Activated naive CD4-positive, alpha-beta T cell treated with anti-CD3 and anti-CD28 coated beads, Interleukin-2, amount 50 U/mL, for 24 hours (primary cell): ENCODE results near the gene MRNIP.

Experiments used
- H3K27ac Mint-ChIP-seq: one replicate; pipeline ENCODE4 v1.8.0; 2021; ENCODE audit warnings: mild to moderate bottlenecking, mixed read lengths
- H3K27me3 Mint-ChIP-seq: one replicate; pipeline ENCODE4 v1.8.0; 2021; ENCODE audit warnings: mixed read lengths
- H3K36me3 Mint-ChIP-seq: one replicate; pipeline ENCODE4 v1.8.0; 2021; ENCODE audit warnings: mixed read lengths
- H3K4me1 Mint-ChIP-seq: one replicate; pipeline ENCODE4 v1.8.0; 2021; ENCODE audit warnings: mixed read lengths
- H3K4me3 Mint-ChIP-seq: one replicate; pipeline ENCODE4 v1.8.0; 2021; ENCODE audit warnings: mild to moderate bottlenecking, mixed read lengths
- H3K9me3 Mint-ChIP-seq: one replicate; pipeline ENCODE4 v1.8.0; 2021; ENCODE audit warnings: mixed read lengths

MRNIP gene

DNA sequence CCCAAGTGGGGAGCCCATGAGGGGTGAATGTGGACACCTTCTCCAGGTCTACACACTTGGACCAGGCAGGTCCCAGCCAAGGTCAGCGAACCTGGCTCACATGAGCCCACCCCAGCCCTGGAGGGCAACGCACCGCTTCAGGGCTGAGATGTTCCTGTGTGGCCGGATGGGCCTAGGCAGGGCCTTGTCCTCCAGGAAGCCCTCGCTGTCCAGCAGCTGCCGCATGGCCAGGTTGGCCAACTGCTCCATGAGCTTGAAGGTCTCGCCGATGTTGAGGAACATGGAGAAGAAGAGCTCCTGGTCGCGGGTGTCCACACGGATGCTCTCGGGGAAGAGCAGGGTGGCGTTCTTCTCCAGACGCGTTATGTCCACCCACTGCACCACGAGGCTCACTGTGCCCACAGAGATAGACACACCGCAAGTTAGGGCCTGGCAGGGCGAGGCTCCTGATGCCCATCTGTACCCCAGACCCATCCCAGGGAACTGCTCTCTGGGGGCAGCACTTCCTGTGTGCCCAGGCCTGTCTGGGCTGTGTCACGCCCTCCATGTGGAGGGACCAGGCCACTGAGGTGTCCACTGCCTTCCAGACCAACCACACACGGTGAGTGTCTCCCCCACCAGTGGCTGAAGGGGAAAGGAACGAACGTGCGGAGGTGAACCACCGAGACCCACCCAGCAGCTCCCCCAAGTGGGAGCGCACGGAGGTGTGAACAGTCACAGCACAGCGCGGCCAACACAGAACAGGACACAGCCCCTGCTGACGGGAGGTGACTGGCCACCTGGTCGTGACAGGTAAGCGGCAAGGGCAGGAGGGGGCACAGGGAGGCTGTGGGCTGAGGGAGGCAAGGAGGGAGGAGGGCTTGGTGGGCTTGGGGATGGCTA lies 34.7 kb upstream of the MRNIP start:
- Mint-ChIP-seq H3K4me3 (no peak overlapping the region), H3K4me1 (no peaks in the 10 kb centered on the region), H3K9me3 (no peaks in the 10 kb centered on the region), H3K27me3 (no peaks in the 10 kb centered on the region), H3K27ac (no peak overlapping the region), H3K36me3 (peaks cover 12% of the 10 kb centered on the region)

DNA sequence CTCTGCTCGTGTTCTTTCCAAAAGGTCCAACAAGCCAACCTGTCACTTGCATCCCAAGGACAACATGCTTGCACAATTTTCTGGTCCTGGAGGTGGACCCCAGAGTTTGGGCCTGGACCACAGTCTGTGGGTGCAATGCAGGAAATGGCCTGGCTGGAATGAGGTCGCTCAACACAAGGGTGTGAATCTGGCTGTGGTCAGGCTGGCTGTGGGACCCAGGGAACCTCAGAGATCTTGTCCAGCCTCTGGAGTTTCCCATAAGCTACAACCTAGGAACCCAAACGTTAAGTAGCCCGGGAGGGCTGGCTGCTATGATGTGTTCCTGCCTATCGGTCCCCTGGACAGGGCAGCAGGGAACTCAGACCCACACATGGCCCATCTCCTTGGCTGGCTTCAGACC lies 33.6 kb upstream of the MRNIP start:
- Mint-ChIP-seq H3K4me3 (no peak overlapping the region), H3K4me1 (no peaks in the 10 kb centered on the region), H3K36me3 (peaks cover 11% of the 10 kb centered on the region), H3K9me3 (no peaks in the 10 kb centered on the region), H3K27ac (no peak overlapping the region), H3K27me3 (no peaks in the 10 kb centered on the region)

DNA sequence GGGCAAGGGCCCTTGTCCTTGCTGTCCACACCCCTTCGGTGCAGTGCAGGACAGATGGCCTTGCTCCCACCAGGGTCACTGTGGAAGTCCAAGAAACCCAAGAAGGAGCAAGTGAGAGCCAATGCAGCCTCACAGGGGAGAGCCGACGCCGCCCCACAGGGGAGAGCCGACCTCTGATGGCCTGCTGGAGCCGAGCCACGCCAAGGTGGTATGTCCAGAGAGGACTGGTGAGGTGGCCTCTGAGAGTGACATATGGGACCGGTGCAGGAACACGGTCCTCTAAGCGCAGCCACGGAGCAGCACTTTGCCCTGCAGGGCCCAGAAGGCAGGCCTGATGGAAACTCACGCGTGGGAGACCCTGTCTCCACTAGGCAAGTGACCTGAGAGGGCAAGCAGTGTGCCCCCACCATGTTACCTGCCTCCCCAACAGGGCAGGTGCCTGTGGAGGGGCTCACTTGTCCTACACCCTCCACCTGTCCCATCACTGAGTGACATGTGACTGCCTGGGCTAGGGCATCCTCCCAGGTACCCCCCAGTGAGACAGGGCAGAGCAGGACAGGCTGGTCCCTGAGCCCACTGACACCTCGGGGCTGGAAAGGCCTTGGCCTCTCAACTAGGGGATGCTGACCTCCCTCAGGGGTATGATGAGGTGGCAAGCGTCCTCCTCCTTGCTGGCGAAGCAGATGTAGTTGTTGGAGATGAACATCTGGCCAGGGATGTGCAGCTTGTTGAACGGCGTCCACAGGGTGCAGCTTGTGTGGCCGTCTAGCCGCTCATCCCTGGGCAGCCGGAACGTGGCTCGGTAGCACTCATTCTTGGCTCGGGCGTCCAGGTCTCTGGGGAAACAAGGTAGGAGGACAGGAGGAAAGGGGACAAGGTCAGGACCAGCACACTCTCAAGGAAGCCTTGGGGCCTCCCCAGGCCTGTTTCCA lies 32.4 kb upstream of the MRNIP start:
- no peaks in the 10 kb centered on the region for H3K27me3 Mint-ChIP-seq
- H3K9me3 Mint-ChIP-seq, result no peaks in the 10 kb centered on the region
- H3K36me3 Mint-ChIP-seq, result peaks cover 19% of the 10 kb centered on the region
- H3K27ac Mint-ChIP-seq, result no peak overlapping the region
- H3K4me3 Mint-ChIP-seq, result no peak overlapping the region
- no peaks in the 10 kb centered on the region for H3K4me1 Mint-ChIP-seq

DNA sequence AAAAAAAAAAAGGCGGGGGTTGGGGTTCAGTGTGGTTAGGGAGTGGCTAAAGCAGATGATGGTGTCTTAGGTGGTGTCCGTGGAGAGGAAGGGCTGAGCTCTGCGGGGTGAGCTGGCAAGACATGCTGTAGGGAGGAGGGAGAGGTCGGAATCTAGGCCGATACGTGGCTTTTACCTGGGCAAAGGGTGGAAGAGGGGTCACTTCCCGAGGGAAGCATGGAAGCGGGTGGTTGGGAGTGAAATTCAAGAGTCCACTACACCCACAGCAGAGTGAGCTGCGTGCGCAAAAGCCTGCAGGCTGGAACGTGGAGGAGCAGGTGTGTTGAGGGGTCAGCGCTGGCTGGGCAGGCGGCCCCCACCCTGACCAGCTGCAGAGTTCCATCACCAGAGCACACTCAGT lies 31.3 kb upstream of the MRNIP start:
- Mint-ChIP-seq H3K4me1 (no peaks in the 10 kb centered on the region), H3K27ac (no peak overlapping the region), H3K36me3 (peaks cover 21% of the 10 kb centered on the region), H3K27me3 (no peaks in the 10 kb centered on the region), H3K9me3 (no peaks in the 10 kb centered on the region), H3K4me3 (no peak overlapping the region)

DNA sequence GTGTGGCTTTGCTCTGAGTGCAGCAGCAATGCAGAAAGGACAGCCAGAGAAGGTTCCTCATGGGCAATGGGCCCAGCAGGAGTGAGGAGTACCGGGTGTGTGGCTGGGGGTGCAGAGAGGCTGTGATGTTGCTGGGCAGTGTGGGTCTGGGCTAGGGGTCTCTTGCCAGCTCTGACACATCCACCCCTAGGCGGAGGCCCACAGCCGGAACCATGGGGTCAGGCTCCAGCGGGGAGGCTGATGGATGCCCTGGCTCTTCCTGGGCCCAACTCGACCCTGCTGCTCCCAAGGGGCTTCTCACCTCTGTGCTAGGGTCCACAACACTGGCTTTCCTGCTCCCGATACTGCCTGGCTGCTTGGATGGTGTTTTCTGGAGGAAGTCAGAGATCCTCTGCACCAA lies 29.2 kb upstream of the MRNIP start:
- Mint-ChIP-seq H3K36me3 (peaks cover 38% of the 10 kb centered on the region), H3K4me3 (no peak overlapping the region), H3K27ac (no peak overlapping the region), H3K27me3 (no peaks in the 10 kb centered on the region), H3K9me3 (peaks cover 6% of the 10 kb centered on the region), H3K4me1 (no peaks in the 10 kb centered on the region)

DNA sequence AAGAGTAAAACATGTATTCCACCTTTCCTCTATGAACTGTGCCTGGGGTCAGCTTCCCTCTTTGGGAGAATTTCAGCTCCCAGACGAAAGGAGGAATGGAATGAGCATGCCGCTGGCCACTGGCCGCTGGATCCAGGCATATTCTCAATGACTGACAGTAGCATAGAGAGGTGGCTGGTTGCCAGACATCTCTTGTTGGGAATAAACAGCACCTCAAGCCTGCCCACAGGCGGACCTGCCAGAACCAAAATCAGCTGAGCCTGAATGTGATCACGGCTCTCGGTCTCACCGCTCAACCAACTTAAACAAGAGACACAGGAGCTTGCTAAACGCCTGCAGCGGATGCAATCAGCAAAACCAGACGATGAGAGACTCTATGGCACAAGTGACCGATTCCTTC lies 28.5 kb upstream of the MRNIP start:
- Mint-ChIP-seq H3K4me3 (no peak overlapping the region), H3K27me3 (no peaks in the 10 kb centered on the region), H3K9me3 (peaks cover 6% of the 10 kb centered on the region), H3K36me3 (peaks cover 38% of the 10 kb centered on the region), H3K4me1 (no peaks in the 10 kb centered on the region), H3K27ac (no peak overlapping the region)

DNA sequence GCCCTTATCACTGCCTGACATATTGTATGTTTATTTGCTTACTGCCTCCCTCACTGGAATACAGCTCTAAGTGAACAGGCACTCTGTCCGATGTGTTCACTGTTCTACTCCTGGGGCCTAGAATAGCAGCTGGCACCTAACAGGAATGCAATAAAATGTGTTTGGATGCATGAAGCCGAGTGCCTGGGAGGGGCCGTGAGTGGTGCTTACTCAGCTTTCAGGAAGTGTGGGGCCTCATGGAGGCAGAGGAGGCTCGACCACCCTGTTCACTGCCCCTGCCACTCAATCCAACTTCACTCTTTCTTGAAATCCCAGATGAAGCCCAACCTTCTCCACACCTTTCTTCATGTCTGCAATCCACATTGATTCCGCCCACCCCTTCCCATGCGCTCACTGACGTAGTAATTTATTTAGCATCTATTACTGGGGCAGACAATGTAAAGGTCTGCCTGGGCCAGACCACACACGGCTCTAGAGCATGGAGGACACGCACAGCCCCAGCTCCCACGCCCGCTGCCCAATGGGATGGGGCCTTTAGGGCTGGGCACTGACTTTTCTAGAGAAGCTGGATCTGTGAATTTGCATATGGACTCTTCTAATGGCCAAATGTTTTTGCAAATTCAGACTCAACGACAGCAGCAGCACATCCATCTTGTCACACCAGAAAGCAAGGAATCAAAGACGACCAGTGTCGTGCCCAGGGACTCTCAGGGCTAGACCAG lies 27.7 kb upstream of the MRNIP start:
- Mint-ChIP-seq H3K9me3 (peaks cover 6% of the 10 kb centered on the region), H3K27me3 (no peaks in the 10 kb centered on the region), H3K36me3 (peaks cover 38% of the 10 kb centered on the region), H3K4me1 (no peaks in the 10 kb centered on the region), H3K4me3 (no peak overlapping the region), H3K27ac (no peak overlapping the region)

DNA sequence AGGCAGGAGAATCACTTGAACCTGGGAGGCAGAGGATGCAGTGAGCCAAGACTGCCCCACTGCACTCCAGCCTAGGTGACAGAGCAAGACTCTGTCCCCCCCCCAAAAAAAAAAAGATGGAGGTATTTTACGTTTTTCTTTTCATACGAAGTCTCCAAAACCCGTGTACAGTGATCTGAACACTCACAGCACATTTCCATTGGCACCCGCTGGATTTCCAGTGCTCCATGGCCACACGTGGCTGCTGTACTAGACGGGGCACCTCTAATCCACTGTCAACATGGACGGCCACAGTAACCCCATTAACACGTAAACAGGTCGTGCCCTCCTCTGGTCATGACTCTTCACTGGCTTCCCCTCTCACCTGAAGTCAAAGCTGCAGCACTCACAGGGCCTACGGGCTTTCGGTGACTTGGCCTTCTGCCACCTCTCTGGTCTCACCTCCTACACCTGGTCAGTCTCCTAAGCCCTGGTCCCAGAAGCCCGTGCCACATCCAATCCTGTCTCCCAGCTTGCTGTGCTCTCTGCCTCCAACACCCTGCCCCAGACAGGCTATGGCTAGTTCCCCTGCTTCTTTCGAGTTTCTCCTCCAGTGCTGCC lies 27.0 kb upstream of the MRNIP start:
- Mint-ChIP-seq H3K36me3 (peaks cover 38% of the 10 kb centered on the region), H3K9me3 (peaks cover 6% of the 10 kb centered on the region), H3K4me1 (no peaks in the 10 kb centered on the region), H3K27ac (no peak overlapping the region), H3K27me3 (no peaks in the 10 kb centered on the region), H3K4me3 (no peak overlapping the region)

DNA sequence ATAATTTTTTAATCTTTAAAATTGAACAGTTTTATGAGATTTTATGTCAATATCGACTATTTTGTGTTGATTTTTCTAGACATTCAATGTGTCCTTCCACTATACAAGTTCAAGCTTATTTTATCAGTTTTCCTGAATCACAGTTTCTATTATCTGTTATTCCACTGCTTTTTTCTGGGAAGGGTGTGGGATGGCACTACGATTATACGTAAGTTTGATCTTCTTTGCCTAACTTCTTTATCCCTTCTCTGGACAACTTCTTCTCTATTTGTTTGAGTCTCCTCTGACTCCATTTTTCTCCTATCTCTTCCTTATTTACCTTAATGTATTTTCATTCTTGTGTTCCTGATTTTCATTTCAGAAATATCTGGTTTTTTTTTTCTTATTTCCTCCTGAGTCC lies 24.5 kb upstream of the MRNIP start:
- H3K27me3 Mint-ChIP-seq, result no peaks in the 10 kb centered on the region
- H3K9me3 Mint-ChIP-seq, result peaks cover 6% of the 10 kb centered on the region
- no peak overlapping the region for H3K27ac Mint-ChIP-seq
- no peak overlapping the region for H3K4me3 Mint-ChIP-seq
- peaks cover 35% of the 10 kb centered on the region for H3K36me3 Mint-ChIP-seq
- H3K4me1 Mint-ChIP-seq, result no peaks in the 10 kb centered on the region

DNA sequence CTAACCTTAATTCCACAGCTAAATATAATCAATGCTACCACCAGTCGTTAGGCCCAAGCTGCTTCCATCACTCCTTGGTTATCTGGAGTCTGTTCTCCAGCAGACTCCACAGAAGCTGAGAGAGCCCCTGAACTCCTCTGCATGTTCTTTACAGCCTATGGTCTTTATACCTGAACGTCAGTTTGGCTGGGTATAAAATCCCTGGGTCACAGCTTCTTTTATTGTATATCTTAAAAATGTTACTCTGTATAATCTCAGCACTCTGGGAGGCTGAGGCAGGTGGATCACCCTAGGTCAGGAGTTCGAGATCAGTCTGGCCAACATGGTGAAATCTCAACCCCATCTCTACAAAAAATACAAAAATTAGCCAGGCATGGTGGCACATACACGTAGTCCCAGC lies 23.7 kb upstream of the MRNIP start:
- no peak overlapping the region for H3K4me3 Mint-ChIP-seq
- H3K9me3 Mint-ChIP-seq, result peaks cover 6% of the 10 kb centered on the region
- no peaks in the 10 kb centered on the region for H3K4me1 Mint-ChIP-seq
- no peaks in the 10 kb centered on the region for H3K27me3 Mint-ChIP-seq
- peaks cover 35% of the 10 kb centered on the region for H3K36me3 Mint-ChIP-seq
- H3K27ac Mint-ChIP-seq, result no peak overlapping the region

DNA sequence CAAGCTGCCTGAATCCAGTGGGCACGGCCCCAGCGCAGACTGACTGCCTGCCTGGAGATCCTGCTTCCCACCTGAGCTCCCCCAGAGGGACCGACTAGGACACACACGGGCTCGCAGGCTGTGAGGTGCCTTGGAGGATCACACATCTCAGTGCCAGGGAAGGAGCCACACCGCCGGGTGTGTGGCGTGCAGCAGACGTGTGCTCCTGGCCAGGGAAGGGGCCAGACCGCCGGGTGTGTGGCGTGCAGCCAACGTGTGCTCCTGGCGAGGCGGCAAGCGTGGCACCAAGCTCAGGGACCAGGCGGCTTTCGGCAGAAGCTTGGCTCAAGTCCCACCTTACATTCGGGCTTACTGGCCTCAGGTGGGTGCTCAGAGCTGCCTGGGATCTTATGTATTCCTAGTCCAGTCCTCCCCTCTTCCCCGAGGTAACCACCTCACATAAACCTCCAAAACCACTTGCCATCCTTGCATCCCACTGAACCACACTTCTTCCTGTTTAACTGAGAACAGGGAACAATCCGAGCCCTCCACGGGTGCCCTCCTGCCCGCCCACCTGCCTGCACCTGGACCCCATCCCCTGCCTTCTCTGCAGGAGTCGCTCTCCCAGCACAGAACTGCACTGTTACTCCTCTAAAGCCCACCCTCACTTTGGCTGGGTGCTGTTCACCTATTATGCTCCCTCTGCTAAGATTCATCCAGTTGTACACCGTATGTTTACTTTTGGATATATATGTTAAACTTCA lies 22.4 kb upstream of the MRNIP start:
- H3K4me1 Mint-ChIP-seq, result no peaks in the 10 kb centered on the region
- peaks cover 26% of the 10 kb centered on the region for H3K36me3 Mint-ChIP-seq
- H3K9me3 Mint-ChIP-seq, result peaks cover 6% of the 10 kb centered on the region
- no peak overlapping the region for H3K4me3 Mint-ChIP-seq
- H3K27me3 Mint-ChIP-seq, result no peaks in the 10 kb centered on the region
- no peak overlapping the region for H3K27ac Mint-ChIP-seq

DNA sequence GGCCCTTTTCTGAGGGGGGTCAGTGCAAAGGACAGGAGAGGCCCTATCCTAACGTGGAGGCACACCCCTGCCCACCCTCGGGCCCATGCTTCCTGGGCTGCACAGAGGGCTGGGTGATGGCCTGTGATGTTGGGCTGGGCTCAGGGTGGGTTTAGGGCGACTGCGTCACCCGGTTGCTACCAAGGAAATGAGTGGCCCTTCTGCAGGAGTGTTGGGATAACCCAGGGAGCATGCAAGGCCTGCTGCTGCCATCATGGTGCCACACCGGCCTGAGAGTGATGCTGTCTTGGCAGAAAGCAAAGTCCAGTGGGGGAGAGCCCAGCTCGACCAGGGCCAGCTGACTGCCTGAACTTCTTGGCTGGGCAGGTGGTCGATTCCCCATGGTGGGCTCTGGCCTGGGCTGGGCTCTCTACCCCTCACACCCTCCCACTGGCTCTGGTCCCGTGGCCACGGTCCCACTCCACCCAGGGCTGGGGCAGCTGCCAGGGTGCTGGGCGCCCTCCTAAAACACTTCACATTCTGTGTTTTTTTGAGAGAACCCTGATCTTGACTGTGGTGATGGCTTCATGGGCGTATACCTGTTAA lies 21.5 kb upstream of the MRNIP start:
- no peaks in the 10 kb centered on the region for H3K4me1 Mint-ChIP-seq
- no peaks in the 10 kb centered on the region for H3K27me3 Mint-ChIP-seq
- no peak overlapping the region for H3K4me3 Mint-ChIP-seq
- peaks cover 22% of the 10 kb centered on the region for H3K36me3 Mint-ChIP-seq
- H3K9me3 Mint-ChIP-seq, result peaks cover 6% of the 10 kb centered on the region
- H3K27ac Mint-ChIP-seq, result no peak overlapping the region

DNA sequence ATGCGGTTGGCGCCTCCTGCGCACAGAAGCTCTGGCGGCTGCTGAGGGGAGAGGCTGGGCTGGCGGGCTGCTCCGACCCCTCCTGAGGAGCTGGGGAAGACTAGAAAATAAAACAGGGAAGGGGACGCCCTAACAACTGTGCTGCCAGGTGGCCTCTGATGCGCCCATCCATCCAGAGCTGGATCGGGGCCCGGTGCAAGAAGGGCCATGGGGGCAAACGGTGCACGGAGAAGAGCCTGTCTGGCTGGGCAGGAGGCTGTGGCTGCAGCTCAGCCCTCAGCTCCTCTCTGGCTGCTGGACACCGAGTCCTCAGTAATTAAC lies 21.0 kb upstream of the MRNIP start:
- Mint-ChIP-seq H3K4me1 (no peaks in the 10 kb centered on the region), H3K4me3 (no peak overlapping the region), H3K27me3 (no peaks in the 10 kb centered on the region), H3K9me3 (peaks cover 6% of the 10 kb centered on the region), H3K27ac (no peak overlapping the region), H3K36me3 (peaks cover 18% of the 10 kb centered on the region)

DNA sequence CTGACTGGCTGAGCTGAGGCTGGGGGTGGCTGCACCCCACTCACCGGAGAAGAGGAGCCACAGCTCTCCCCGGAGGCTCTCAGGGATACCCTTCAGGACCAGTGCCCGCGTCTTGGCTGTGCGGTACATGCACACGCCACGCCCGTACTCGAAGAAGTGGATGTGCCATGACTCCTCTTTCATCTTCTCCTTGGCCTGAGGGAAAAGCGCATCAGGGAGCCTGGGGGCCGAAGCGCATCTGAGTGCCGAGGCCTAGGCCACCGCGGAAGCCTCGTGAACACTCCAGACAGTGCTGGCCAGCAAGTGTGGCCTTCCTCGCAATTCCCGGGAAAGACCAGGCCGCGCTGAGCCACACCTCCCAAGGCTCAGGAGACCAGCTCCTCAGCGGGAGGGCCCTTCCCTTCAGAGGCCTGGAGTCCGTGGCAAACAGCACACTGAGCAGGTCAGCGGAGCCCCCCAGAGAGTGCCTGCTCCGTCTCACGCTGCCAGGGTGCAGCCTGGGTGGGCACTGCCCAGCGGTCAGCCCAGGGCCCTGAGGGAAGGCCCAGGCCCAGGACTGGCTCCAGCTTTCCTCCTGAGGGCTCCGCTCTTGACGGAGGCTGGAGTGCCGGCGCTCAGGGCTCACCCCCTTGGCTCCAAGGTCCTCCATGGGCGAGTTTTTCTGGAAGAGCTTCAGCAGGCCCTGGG lies 20.5 kb upstream of the MRNIP start:
- Mint-ChIP-seq H3K4me3 (no peak overlapping the region), H3K27ac (no peak overlapping the region), H3K27me3 (no peaks in the 10 kb centered on the region), H3K36me3 (peaks cover 13% of the 10 kb centered on the region), H3K4me1 (no peaks in the 10 kb centered on the region), H3K9me3 (peaks cover 6% of the 10 kb centered on the region)
